ENCODE results near the gene DERA. TPM values are rescaled to one million over a fixed set of nuclear protein-coding genes. Genes with fewer than 3 reads are reported as not detected.

Gene DERA
- total RNA-seq, 1 donor from 2014 or later, result 21.2 TPM

GRCh38 chr12:15919418-15919817 lies 8.3 kb downstream of the DERA start:
- H3K4me3 Mint-ChIP-seq, result no peak overlapping the region
- no peak for DNase-seq
- intact Hi-C loops (cut with micrococcal nuclease), result no loop called here
- CTCF ChIA-PET, result no interaction called here
- H3K4me1 Mint-ChIP-seq, result peaks cover under 1% of the 10 kb centered on the region
- POLR2A ChIA-PET, result no interaction called here
- TF ChIP-seq CTCF (IDR thresholded peaks at IDR 0.05), result no peak
- no peak for ATAC-seq (ENCODE audit: low read depth)
- no peaks in the 10 kb centered on the region for H3K27me3 Mint-ChIP-seq
- H3K27ac Mint-ChIP-seq, result no peak overlapping the region
- H3K9me3 Mint-ChIP-seq, result no peaks in the 10 kb centered on the region
- H3K36me3 Mint-ChIP-seq (ENCODE audit: low read depth), result peaks cover 8% of the 10 kb centered on the region

GRCh38 chr12:15924956-15925355 lies 13.8 kb downstream of the DERA start:
- Mint-ChIP-seq H3K27ac (no peak overlapping the region), H3K4me1 (peaks cover under 1% of the 10 kb centered on the region), H3K9me3 (no peaks in the 10 kb centered on the region), H3K36me3 (ENCODE audit: low read depth) (peaks cover 5% of the 10 kb centered on the region), H3K4me3 (no peak overlapping the region), H3K27me3 (no peaks in the 10 kb centered on the region)
- ChIA-PET POLR2A (interaction anchor here (0.7 kb wide), 1 partner anchor 14 kb away, joined by 7 read pairs; the partner anchor contains the start of gene DERA), CTCF (no interaction called here)
- no peak for ATAC-seq (ENCODE audit: low read depth)
- no peak for TF ChIP-seq CTCF (IDR thresholded peaks at IDR 0.05)
- intact Hi-C loops (cut with micrococcal nuclease), result no loop called here
- no peak for DNase-seq

GRCh38 chr12:15928346-15928745 lies 17.2 kb downstream of the DERA start:
- Mint-ChIP-seq H3K27ac (no peak overlapping the region), H3K27me3 (no peaks in the 10 kb centered on the region), H3K9me3 (no peaks in the 10 kb centered on the region), H3K36me3 (ENCODE audit: low read depth) (peaks cover 10% of the 10 kb centered on the region), H3K4me1 (peaks cover 21% of the 10 kb centered on the region), H3K4me3 (no peak overlapping the region)
- POLR2A ChIA-PET, result no interaction called here
- ATAC-seq (ENCODE audit: low read depth), result no peak
- CTCF ChIA-PET, result interaction anchor here (1.8 kb wide), 1 partner anchor 17 kb away, joined by 5 read pairs; the partner anchor contains the start of gene DERA
- no peak for TF ChIP-seq CTCF (IDR thresholded peaks at IDR 0.05)
- DNase-seq, result no peak
- intact Hi-C loops (cut with micrococcal nuclease), result no loop called here

GRCh38 chr12:15928870-15929571 lies 17.9 kb downstream of the DERA start:
- Mint-ChIP-seq H3K27ac (no peak overlapping the region), H3K27me3 (no peaks in the 10 kb centered on the region), H3K4me1 (peaks cover 21% of the 10 kb centered on the region), H3K4me3 (no peak overlapping the region), H3K9me3 (no peaks in the 10 kb centered on the region), H3K36me3 (ENCODE audit: low read depth) (peaks cover 10% of the 10 kb centered on the region)
- TF ChIP-seq CTCF (IDR thresholded peaks at IDR 0.05), result no peak
- intact Hi-C loops (cut with micrococcal nuclease), result no loop called here
- ATAC-seq (ENCODE audit: low read depth), result no peak
- ChIA-PET CTCF (interaction anchor here (1.8 kb wide), 1 partner anchor 18 kb away, joined by 5 read pairs; the partner anchor contains the start of gene DERA), POLR2A (no interaction called here)
- no peak for DNase-seq

- Mint-ChIP-seq H3K27ac (peak overlapping the region; percentile 13), H3K4me1 (peaks cover 22% of the 10 kb centered on the region), H3K36me3 (ENCODE audit: low read depth) (peaks cover 12% of the 10 kb centered on the region), H3K4me3 (peak overlapping the region; percentile 2), H3K9me3 (no peaks in the 10 kb centered on the region), H3K27me3 (no peaks in the 10 kb centered on the region)
- intact Hi-C loops (cut with micrococcal nuclease), result loop anchor here (1.0 kb wide), 1 partner anchor 49 kb away; the partner anchor contains the start of gene STRAP
- ChIA-PET POLR2A (no interaction called here), CTCF (interaction anchor here (0.8 kb wide), 1 partner anchor 18 kb away, joined by 3 read pairs; no protein-coding TSS in a partner anchor)
- ATAC-seq (ENCODE audit: low read depth) (peak; percentile 99), DNase-seq (no peak)
- TF ChIP-seq CTCF (IDR thresholded peaks at IDR 0.05), result no peak
Observed at GRCh38 chr12:15931590-15932053, 20.5 kb downstream of the DERA start.
